Breast epithelium (tissue), 3 donors: ENCODE results near the gene PYGL.

ENCODE experiments used
- POLR2A ChIP-seq: fragments of 450-650 bp; IDR thresholded peaks from one replicate; pipeline ENCODE4 v1.6.1; 2016; ENCODE audit warnings: antibody characterized with exemption, mild to moderate bottlenecking, moderate library complexity
- POLR2AphosphoS5 ChIP-seq, 3 donors: sonication (generic); formaldehyde crosslinking; IDR thresholded peaks; one replicate each; pipeline ENCODE4 v1.6.1; 2017; ENCODE audit warnings: antibody characterized with exemption in 3 of 3
- TF ChIP-seq, protein P1 (sequence below), 3 donors: fragments of 450-650 bp; IDR thresholded peaks; one replicate each; pipeline ENCODE4 v1.5.1; 2016 to 2017; ENCODE audit warnings: antibody characterized with exemption in 3 of 3, mild to moderate bottlenecking in 3 of 3, moderate library complexity in 3 of 3

DNA sequence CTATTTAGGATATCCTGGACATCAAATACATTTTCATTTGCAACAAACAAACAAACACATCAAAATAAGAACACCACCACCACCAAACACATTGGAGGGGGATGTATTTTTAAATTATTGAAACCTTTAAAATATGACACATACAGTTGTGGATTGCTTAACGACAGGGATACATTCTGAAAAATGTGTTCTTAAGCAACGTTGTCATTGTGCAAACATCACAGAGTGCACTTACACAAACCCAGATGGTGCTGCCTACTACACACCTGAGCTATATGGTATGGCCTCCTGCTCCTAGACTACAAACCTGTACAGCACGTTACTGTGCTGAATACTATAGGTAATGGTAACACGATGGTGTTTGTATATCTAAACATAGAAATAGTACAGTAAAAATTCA, 19.4 kb downstream of the PYGL start:
- TF ChIP-seq, protein P1, sequence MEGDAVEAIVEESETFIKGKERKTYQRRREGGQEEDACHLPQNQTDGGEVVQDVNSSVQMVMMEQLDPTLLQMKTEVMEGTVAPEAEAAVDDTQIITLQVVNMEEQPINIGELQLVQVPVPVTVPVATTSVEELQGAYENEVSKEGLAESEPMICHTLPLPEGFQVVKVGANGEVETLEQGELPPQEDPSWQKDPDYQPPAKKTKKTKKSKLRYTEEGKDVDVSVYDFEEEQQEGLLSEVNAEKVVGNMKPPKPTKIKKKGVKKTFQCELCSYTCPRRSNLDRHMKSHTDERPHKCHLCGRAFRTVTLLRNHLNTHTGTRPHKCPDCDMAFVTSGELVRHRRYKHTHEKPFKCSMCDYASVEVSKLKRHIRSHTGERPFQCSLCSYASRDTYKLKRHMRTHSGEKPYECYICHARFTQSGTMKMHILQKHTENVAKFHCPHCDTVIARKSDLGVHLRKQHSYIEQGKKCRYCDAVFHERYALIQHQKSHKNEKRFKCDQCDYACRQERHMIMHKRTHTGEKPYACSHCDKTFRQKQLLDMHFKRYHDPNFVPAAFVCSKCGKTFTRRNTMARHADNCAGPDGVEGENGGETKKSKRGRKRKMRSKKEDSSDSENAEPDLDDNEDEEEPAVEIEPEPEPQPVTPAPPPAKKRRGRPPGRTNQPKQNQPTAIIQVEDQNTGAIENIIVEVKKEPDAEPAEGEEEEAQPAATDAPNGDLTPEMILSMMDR (IDR thresholded peaks at IDR 0.05): no peak
- no peak for TF ChIP-seq POLR2AphosphoS5 (IDR thresholded peaks at IDR 0.05)
- TF ChIP-seq POLR2A: no peak
